ENCODE results near the gene PDE7B.
"Not testable (repeated sequence)": the region's sequence is repeated elsewhere in the genome, so short reads cannot be mapped to it uniquely, and the experiment has no call there.

PDE7B gene

GRCh38 chr6:136189104-136189503 lies 337.6 kb downstream of the PDE7B start:
- DNase-seq (ENCODE audit: low read depth) = no peak

GRCh38 chr6:136191606-136192312 lies 340.3 kb downstream of the PDE7B start:
- DNase-seq (ENCODE audit: low read depth) = no peak

- DNase-seq (ENCODE audit: low read depth) = no peak
Observed at GRCh38 chr6:136192902-136193301, 341.4 kb downstream of the PDE7B start.

- peak; percentile 6 for DNase-seq (ENCODE audit: low read depth)
Observed at GRCh38 chr6:136201732-136202131, 350.2 kb downstream of the PDE7B start.

DNA sequence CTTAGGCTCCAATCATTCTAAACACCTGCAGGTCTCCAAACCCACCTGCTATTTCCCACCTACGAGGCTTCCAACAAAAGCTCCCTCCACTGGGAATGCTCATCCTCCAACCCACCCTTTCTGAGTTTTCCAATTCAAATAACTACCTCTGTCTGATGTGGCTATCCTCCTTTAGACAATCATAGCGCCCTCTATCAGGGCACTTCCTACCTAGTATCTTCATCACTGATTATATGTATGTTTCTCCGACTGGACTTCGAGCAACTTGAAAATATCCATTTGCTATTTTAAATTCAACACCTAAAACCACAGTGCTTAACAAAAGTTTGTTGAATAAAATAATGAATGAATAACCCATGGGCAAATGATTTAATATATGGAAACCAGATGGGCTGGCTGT lies 357.3 kb downstream of the PDE7B start:
- no peak for DNase-seq (ENCODE audit: low read depth)

- DNase-seq (ENCODE audit: low read depth) = no peak
Observed at GRCh38 chr6:136209496-136209895, 358.0 kb downstream of the PDE7B start.

- no peak for DNase-seq (ENCODE audit: low read depth)
Observed at GRCh38 chr6:136210398-136211165, 359.1 kb downstream of the PDE7B start.

DNA sequence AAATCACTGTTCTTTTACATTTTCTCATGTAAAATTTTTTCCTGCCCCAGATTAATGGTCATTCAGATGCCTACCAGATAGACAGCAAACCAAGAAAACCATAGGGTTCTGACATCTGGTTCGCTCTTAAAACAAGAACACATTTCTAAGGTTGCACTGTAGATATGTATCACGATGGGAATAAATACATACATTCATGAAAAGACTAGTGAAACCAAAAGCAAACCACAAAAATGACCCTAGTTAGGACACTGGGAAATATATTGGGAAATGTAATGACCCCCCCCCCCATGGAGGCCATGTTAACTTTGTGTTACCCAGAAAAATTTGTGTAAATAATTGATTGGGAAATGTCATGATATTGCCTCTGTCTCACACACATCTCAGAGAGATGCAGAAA lies 361.1 kb downstream of the PDE7B start:
- no peak for DNase-seq (ENCODE audit: low read depth)

GRCh38 chr6:136213012-136213539 lies 361.6 kb downstream of the PDE7B start:
- DNase-seq (ENCODE audit: low read depth) = no peak

- DNase-seq (ENCODE audit: low read depth) = no peak
Observed at GRCh38 chr6:136213853-136214252, 362.4 kb downstream of the PDE7B start.

DNA sequence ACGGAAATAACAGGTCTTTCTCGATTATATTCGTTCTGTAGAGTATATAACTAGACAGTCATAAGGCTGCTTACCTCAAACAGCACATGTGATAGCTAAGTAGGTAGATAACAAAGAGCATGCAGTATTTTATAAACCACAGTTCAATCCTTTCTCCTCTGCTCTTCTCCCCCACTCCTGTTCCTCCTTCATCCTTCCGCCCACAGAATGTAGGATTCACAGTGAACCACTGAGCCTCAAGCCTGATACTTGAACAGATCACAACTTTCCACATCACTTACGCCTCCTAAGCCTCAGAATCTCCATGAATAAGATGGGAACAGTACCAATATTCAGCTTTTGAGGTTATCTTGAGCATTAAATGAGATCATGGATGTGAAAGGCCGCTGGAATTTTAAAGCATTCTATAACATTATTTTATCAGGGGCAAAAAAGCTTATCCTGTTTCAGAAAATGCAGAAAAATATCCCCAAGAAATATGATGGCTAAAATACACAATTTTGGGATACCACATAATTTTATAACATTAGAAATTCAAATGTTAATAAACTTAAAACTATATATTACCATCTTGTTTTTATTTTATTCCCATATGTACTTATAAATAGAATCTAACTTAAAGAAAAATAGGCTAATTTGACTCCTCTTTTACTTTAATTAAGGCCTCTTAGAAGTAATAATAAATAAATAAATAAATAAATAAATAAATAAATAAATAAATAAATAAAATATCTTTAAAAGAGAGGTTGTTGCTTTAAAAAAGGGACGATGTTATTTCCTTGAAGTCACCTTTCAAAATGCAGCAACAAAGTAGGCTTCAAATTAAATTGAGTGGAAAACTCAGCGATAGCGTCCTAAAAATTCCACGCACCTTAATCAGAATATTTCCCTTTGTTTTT lies 365.3 kb downstream of the PDE7B start:
- no peak for DNase-seq (ENCODE audit: low read depth)

GRCh38 chr6:136224974-136225373 lies 373.5 kb downstream of the PDE7B start:
- not testable (repeated sequence) for DNase-seq (ENCODE audit: low read depth)

DNA sequence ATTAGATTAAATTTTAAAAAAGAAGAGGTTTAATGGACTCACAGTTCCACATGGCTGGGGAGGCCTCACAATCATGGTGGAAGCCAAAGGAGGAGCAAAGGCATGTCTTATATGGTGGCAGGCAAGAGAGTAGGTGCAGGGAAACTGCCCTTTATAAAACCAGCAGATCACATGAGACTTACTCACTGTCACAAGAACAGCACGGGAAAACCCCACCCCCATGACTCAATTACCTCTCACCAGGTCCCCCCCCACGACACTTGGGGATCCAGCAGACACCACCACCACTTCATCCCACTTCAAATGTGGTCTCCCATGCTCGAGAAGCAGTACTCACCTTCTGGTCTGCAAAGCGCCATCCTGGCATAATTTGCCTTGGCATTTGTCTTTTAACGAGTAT lies 374.0 kb downstream of the PDE7B start:
- no peak for DNase-seq (ENCODE audit: low read depth)

GRCh38 chr6:136226027-136226673 lies 374.6 kb downstream of the PDE7B start:
- DNase-seq (ENCODE audit: low read depth) = no peak

GRCh38 chr6:136226674-136227377 lies 375.3 kb downstream of the PDE7B start:
- DNase-seq (ENCODE audit: low read depth) = no peak

GRCh38 chr6:136228814-136229213 lies 377.3 kb downstream of the PDE7B start:
- DNase-seq (ENCODE audit: low read depth) = no peak

GRCh38 chr6:136230219-136230853 lies 378.8 kb downstream of the PDE7B start:
- DNase-seq (ENCODE audit: low read depth) = no peak

DNA sequence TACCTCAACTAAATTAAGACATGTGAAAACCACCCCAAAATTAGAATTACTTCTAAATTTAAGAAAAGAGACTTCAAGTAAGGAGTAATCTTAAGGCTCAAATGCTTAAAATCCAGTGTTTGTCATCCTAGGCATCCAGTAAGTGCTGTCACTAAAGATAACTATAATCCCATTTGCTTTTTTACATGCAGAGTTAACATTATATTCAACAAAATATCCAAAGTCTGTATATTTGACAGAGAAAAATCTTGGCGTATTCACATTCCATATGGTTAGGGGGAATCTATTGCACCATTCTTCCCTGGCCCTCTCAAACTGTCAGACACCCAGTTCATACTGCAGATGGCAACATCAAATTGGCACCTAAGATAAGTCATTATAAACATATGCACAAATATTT lies 381.2 kb downstream of the PDE7B start:
- DNase-seq (ENCODE audit: low read depth) = no peak

GRCh38 chr6:136235233-136235564 lies 383.7 kb downstream of the PDE7B start:
- DNase-seq (ENCODE audit: low read depth) = no peak

DNA sequence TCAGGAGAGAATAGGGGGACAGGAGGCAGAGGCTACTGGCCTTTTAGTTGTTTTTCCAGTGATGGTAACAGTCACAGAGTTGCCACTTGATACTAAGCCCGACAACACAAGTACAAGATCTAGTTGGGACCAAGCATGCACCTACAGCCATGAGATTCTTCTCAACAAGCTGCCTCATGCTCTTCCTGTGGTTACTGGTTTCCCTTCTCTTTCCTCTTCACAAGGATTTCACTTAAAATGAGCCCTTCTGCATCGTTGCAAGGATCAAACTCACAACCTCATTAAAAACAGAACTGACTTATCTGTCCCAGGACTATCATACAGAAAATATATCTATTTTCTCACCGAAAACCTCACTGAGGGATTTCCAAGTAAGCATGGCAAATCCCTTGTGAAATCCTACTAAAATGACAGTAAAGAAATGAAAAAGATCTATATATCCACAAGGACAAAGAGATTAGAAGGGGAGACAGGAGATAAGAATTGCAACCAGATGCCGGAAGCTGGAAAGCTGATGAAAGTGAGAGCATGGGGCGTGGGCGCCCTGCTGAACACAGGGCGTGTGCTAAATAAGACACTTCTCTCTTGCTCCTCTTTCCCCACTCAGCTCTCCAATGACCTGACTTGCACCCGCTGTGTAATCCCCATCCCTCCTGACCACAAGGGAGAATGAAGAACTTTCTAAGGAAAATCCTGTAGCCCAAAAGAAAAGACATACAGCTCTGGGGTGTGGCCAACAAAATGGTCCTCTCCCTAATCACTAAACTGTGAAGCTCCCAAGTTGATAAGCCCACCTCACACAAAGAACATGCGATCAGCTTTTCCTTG lies 385.2 kb downstream of the PDE7B start:
- DNase-seq (ENCODE audit: low read depth) = no peak

Data from GM04504 (cell line).